Natural killer cell (primary cell): ENCODE results near the gene LGR6. TPM values are rescaled to one million over a fixed set of nuclear protein-coding genes. Genes with fewer than 3 reads are reported as not detected.

ENCODE experiments used
- ATAC-seq, 3 donors: fragments of 150-1000 bp in 2 of 3; fragments of 200-7000 bp in 1 of 3; cut with Tn5 transposase; 1 replicate in 1 of 3; 2 replicates in 2 of 3; pipeline ENCODE4 v1.10.0; 2021; ENCODE audit warnings: mild to moderate bottlenecking in 2 of 3, moderate library complexity in 2 of 3
- DNase-seq, 2 donors: peaks; one replicate each; pipeline versions ENCODE4 v3.0.0 to v3.0.0-alpha.2; 2013 to 2021; ENCODE audit warnings: mixed read lengths in 1 of 2
- H3K27ac ChIP-seq: one replicate; pipeline ENCODE4 v1.5.1; 2013; ENCODE audit warnings: mild to moderate bottlenecking, low read length
- H3K27me3 ChIP-seq: one replicate; pipeline ENCODE4 v1.6.1; 2013; ENCODE audit warnings: low read length; ENCODE audit not compliant: control insufficient read depth, insufficient read depth
- H3K36me3 ChIP-seq: one replicate; pipeline ENCODE4 v1.6.1; 2013; ENCODE audit warnings: low read length; ENCODE audit not compliant: control insufficient read depth, insufficient read depth
- H3K4me1 ChIP-seq: one replicate; pipeline ENCODE4 v1.6.1; 2013; ENCODE audit warnings: low read length; ENCODE audit not compliant: control insufficient read depth, insufficient read depth
- H3K4me3 ChIP-seq: one replicate; pipeline ENCODE4 v1.5.1; 2013; ENCODE audit warnings: low read length
- H3K9me3 ChIP-seq: one replicate; pipeline ENCODE4 v1.6.1; 2013; ENCODE audit warnings: low read length; ENCODE audit not compliant: control insufficient read depth, insufficient read depth
- H3K27ac Mint-ChIP-seq, 2 donors: one replicate each; pipeline ENCODE4 v1.8.0; 2022; ENCODE audit warnings: mild to moderate bottlenecking in 2 of 2, mixed read lengths in 2 of 2, moderate library complexity in 1 of 2
- H3K27me3 Mint-ChIP-seq, 2 donors: one replicate each; pipeline ENCODE4 v1.8.0; 2022; ENCODE audit warnings: low read depth in 2 of 2, mixed read lengths in 2 of 2
- H3K36me3 Mint-ChIP-seq: one replicate; pipeline ENCODE4 v1.8.0; 2022; ENCODE audit warnings: mixed read lengths
- H3K4me1 Mint-ChIP-seq, 2 donors: one replicate each; pipeline ENCODE4 v1.8.0; 2022; ENCODE audit warnings: mixed read lengths in 2 of 2
- H3K4me3 Mint-ChIP-seq: one replicate; pipeline ENCODE4 v1.8.0; 2022; ENCODE audit warnings: mild to moderate bottlenecking, moderate library complexity, mixed read lengths
- H3K9me3 Mint-ChIP-seq, 2 donors: one replicate each; pipeline ENCODE4 v1.8.0; 2022; ENCODE audit warnings: mixed read lengths in 2 of 2
- WGBS: methylation state at CpG from one replicate; pipeline ENCODE4 v1.1.7; 2013; ENCODE audit warnings: missing lambda C conversion rate; ENCODE audit not compliant: insufficient coverage; 5-methylcytosine and 5-hydroxymethylcytosine counted together
- intact Hi-C: fragments of 100-400 bp; cut with micrococcal nuclease; formaldehyde crosslinking; loops from one replicate; pipeline ENCODE4 v1.14.2; 2022
- total RNA-seq, 4 donors: library from RNA; stranded (reverse); fragments of 120-200 nt in 1 of 4; gene quantifications; one replicate each; pipeline versions ENCODE4 v1.2.3 to v1.2.4, GENCODE V29; 2013 to 2022
- TF ChIP-seq, protein P1 (sequence below): fragments of 200-600 bp; IDR thresholded peaks from one replicate; pipeline ENCODE4 v1.8.0; 2022; ENCODE audit warnings: antibody characterized with exemption

LGR6 gene
- total RNA-seq, 3 donors from 2014 or later (not counting 1 experiment from before 2014, with no cell fraction given): 58.3 to 65.2 (median 60.9) TPM

DNA sequence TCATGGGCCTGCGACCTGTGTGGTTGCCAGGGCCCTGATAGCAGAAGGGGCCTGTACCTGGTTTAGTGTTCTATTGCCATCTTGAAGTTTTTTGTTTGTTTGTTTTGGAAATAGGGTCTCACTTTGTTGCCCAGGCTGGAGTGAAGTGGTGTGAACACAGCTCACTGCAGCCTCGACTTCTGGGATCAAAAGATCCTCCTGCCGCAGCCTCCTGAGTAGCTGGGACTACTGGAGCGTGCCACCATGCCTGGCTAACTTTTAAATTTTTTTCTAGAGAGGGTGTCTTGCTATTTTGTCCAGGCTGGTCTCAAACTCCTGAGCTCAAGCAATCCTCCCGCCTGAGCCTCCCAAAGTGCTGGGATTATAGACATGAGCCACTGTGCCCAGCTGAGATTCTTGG, 75.2 kb downstream of the LGR6 start:
- no peak overlapping the region for H3K4me3 ChIP-seq
- Mint-ChIP-seq H3K4me3 (no peak overlapping the region), H3K36me3 (no peaks in the 10 kb centered on the region), H3K4me1 (peaks cover 3 to 9% of the 10 kb centered on the region in 2 donors), H3K9me3 (no peaks in the 10 kb centered on the region), H3K27ac (no peak overlapping the region), H3K27me3 (peaks cover 0 to 3% of the 10 kb centered on the region in 2 donors)
- TF ChIP-seq, protein P1, sequence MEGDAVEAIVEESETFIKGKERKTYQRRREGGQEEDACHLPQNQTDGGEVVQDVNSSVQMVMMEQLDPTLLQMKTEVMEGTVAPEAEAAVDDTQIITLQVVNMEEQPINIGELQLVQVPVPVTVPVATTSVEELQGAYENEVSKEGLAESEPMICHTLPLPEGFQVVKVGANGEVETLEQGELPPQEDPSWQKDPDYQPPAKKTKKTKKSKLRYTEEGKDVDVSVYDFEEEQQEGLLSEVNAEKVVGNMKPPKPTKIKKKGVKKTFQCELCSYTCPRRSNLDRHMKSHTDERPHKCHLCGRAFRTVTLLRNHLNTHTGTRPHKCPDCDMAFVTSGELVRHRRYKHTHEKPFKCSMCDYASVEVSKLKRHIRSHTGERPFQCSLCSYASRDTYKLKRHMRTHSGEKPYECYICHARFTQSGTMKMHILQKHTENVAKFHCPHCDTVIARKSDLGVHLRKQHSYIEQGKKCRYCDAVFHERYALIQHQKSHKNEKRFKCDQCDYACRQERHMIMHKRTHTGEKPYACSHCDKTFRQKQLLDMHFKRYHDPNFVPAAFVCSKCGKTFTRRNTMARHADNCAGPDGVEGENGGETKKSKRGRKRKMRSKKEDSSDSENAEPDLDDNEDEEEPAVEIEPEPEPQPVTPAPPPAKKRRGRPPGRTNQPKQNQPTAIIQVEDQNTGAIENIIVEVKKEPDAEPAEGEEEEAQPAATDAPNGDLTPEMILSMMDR: no peak
- H3K36me3 ChIP-seq: no peaks in the 10 kb centered on the region
- no peak for DNase-seq
- 86% methylated on average over 5 of the region's 5 CpGs for WGBS
- no peaks in the 10 kb centered on the region for H3K9me3 ChIP-seq
- intact Hi-C loops: no loop called here
- no peak for ATAC-seq
- H3K27ac ChIP-seq: no peak overlapping the region
- H3K27me3 ChIP-seq: no peaks in the 10 kb centered on the region
- H3K4me1 ChIP-seq: no peaks in the 10 kb centered on the region

DNA sequence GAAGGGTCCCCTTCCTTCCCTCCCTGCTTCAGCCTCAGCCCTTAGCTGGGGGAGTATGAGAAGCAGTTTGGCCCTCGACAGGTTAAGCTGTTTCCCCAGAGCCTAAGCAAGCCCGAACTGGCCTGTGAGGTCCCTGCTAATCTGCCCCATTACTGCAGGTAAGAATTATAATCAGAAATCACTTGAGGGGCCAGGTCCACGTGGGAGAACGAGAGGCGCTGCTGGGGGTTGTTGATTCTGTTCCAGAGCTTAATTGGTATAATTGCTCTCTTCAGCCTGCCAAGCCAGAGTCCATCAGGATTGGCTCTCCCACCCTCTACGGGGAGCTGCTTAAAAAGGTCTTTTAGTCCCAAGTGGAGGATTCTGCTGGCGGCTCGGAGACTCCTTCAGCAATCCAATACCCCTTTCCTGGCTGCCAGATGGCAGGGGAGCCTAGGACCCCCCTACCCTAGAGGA, 77.3 kb downstream of the LGR6 start:
- no peaks in the 10 kb centered on the region for H3K27me3 ChIP-seq
- WGBS: 83% methylated on average over 8 of the region's 8 CpGs
- H3K4me3 ChIP-seq: no peak overlapping the region
- H3K36me3 Mint-ChIP-seq: no peaks in the 10 kb centered on the region
- H3K9me3 ChIP-seq: no peaks in the 10 kb centered on the region
- intact Hi-C loops: no loop called here
- peaks cover 5 to 13% of the 10 kb centered on the region in 2 donors for H3K4me1 Mint-ChIP-seq
- H3K4me1 ChIP-seq: no peaks in the 10 kb centered on the region
- no peak overlapping the region for H3K4me3 Mint-ChIP-seq
- no peak overlapping the region for H3K27ac Mint-ChIP-seq
- H3K27ac ChIP-seq: no peak overlapping the region
- ATAC-seq: no peak
- no peak for DNase-seq
- H3K36me3 ChIP-seq: no peaks in the 10 kb centered on the region
- H3K27me3 Mint-ChIP-seq: peaks cover 0 to 3% of the 10 kb centered on the region in 2 donors
- no peaks in the 10 kb centered on the region for H3K9me3 Mint-ChIP-seq
- TF ChIP-seq, protein P1: no peak

GRCh38 chr1:202272103-202272845, 78.7 kb downstream of the LGR6 start:
- Mint-ChIP-seq H3K27me3 (no peaks in the 10 kb centered on the region), H3K27ac (no peak overlapping the region), H3K9me3 (no peaks in the 10 kb centered on the region), H3K4me3 (no peak overlapping the region), H3K4me1 (peaks cover 5 to 7% of the 10 kb centered on the region in 2 donors), H3K36me3 (no peaks in the 10 kb centered on the region)
- H3K9me3 ChIP-seq: no peaks in the 10 kb centered on the region
- intact Hi-C loops: no loop called here
- H3K4me1 ChIP-seq: no peaks in the 10 kb centered on the region
- H3K4me3 ChIP-seq: no peak overlapping the region
- DNase-seq (no peak), ATAC-seq (no peak)
- WGBS: 94% methylated on average over 8 of the region's 8 CpGs
- no peaks in the 10 kb centered on the region for H3K36me3 ChIP-seq
- H3K27me3 ChIP-seq: no peaks in the 10 kb centered on the region
- no peak overlapping the region for H3K27ac ChIP-seq
- TF ChIP-seq, protein P1: no peak
